BLaER1 treated with 17β-estradiol and CSF1 and Interleukin-3, amounts not matched to agents 10 nM and 100 nM (cell line): ENCODE data around the gene MGAT5.

ENCODE experiments used
- H3K27ac ChIP-seq, 11 experiments: shearing (Covaris generic); formaldehyde crosslinking; 2 replicates each; pipeline ENCODE4 v1.8.1; 2022
- H3K27me3 ChIP-seq, 11 experiments: shearing (Covaris generic); formaldehyde crosslinking; 2 replicates each; pipeline ENCODE4 v1.8.1; 2022
- H3K36me3 ChIP-seq, 11 experiments: shearing (Covaris generic); formaldehyde crosslinking; 2 replicates each; pipeline ENCODE4 v1.8.1; 2022
- H3K4me1 ChIP-seq, 10 experiments: shearing (Covaris generic); formaldehyde crosslinking; 2 replicates each; pipeline ENCODE4 v1.8.1; 2022
- H3K4me2 ChIP-seq, 11 experiments: shearing (Covaris generic); formaldehyde crosslinking; 2 replicates each; pipeline ENCODE4 v1.8.1; 2022
- H3K4me3 ChIP-seq, 10 experiments: shearing (Covaris generic); formaldehyde crosslinking; 2 replicates each; pipeline ENCODE4 v1.8.1; 2022
- H3K9ac ChIP-seq, 11 experiments: shearing (Covaris generic); formaldehyde crosslinking; 2 replicates each; pipeline ENCODE4 v1.8.1; 2022
- H3K9me3 ChIP-seq, 11 experiments: shearing (Covaris generic); formaldehyde crosslinking; replicated peaks in 1 of 11; 2 replicates each; pipeline ENCODE4 v1.8.1; 2022
- H4K20me1 ChIP-seq, 11 experiments: shearing (Covaris generic); formaldehyde crosslinking; 2 replicates each; pipeline ENCODE4 v1.8.1; 2022
- Cebpa-rat ChIP-seq, 11 experiments: shearing (Covaris generic); IDR thresholded peaks; 2 replicates each; pipeline ENCODE4 v1.8.1; 2022

MGAT5 gene

GRCh38 chr2:134411828-134412638 lies 158.2 kb downstream of the MGAT5 start:
- H3K27me3 ChIP-seq, result no peaks in the 10 kb centered on the region
- H3K4me2 ChIP-seq, result peak overlapping the region; percentile 81 to 95 (median 91)
- peaks cover 29 to 58% (median 50%) of the 10 kb centered on the region in 11 experiments; a peak in 21 of 22 replicates for H3K36me3 ChIP-seq
- H4K20me1 ChIP-seq, result peaks cover 0 to 70% (median 0%) of the 10 kb centered on the region in 11 experiments; a peak in 7 of 22 replicates
- peak overlapping the region in 9 of 11 experiments; percentile 36 to 86 (median 73); a peak in 18 of 22 replicates for H3K27ac ChIP-seq
- TF ChIP-seq Cebpa-rat (IDR thresholded peaks at IDR 0.05), result no peak
- H3K9ac ChIP-seq, result peak overlapping the region; percentile 20 to 77 (median 59); a peak in 19 of 22 replicates
- H3K4me1 ChIP-seq, result peaks cover 52 to 82% (median 72%) of the 10 kb centered on the region in 10 experiments
- H3K9me3 ChIP-seq, result no peaks in the 10 kb centered on the region
- H3K4me3 ChIP-seq, result peak overlapping the region in 5 of 10 experiments; percentile 23 to 43 (median 30); a peak in 7 of 20 replicates

GRCh38 chr2:134412639-134412999 lies 158.7 kb downstream of the MGAT5 start:
- Histone ChIP-seq H4K20me1 (peaks cover 0 to 64% (median 0%) of the 10 kb centered on the region in 11 experiments; a peak in 7 of 22 replicates), H3K4me3 (peak overlapping the region in 2 of 10 experiments; percentile 10 to 14; a peak in 1 of 20 replicates), H3K4me2 (peak overlapping the region in 10 of 11 experiments; percentile 81 to 95 (median 91); a peak in 19 of 22 replicates), H3K9ac (peak overlapping the region in 9 of 11 experiments; percentile 6 to 77 (median 65); a peak in 14 of 22 replicates), H3K4me1 (peaks cover 48 to 77% (median 66%) of the 10 kb centered on the region in 10 experiments), H3K27ac (peak overlapping the region in 8 of 11 experiments; percentile 25 to 86 (median 76); a peak in 16 of 22 replicates), H3K9me3 (no peaks in the 10 kb centered on the region), H3K36me3 (peaks cover 34 to 58% (median 50%) of the 10 kb centered on the region in 11 experiments; a peak in 21 of 22 replicates), H3K27me3 (no peaks in the 10 kb centered on the region)
- no peak for TF ChIP-seq Cebpa-rat (IDR thresholded peaks at IDR 0.05)

DNA sequence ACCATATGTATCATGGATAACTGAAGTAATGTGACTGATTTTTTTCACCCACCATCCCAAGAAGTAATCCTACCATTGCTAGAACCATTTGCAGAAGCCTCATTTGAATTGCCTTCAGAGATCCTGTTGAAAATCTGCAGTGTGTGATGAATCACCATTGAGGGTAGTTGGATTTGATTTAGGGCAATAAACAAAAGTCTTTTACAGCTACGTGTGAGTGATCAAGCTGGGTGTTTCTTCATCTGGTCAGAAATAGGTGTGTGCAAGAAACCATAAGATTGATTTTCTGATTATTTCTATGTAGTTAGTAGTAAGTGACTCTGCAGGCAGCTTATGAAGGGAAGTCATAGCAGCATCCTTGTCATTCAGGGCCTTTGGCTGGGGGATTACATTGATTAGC lies 159.6 kb downstream of the MGAT5 start:
- peak overlapping the region in 4 of 11 experiments; percentile 2 to 77 (median 72); a peak in 3 of 22 replicates for H3K9ac ChIP-seq
- H3K36me3 ChIP-seq, result peaks cover 38 to 64% (median 55%) of the 10 kb centered on the region in 11 experiments
- no peaks in the 10 kb centered on the region for H3K9me3 ChIP-seq
- H3K4me1 ChIP-seq, result peaks cover 40 to 68% (median 58%) of the 10 kb centered on the region in 10 experiments
- no peak overlapping the region for H3K4me3 ChIP-seq
- TF ChIP-seq Cebpa-rat (IDR thresholded peaks at IDR 0.05), result no peak
- H3K27ac ChIP-seq, result peak overlapping the region in 4 of 11 experiments; percentile 80 to 86 (median 84); a peak in 6 of 22 replicates
- H3K27me3 ChIP-seq, result no peaks in the 10 kb centered on the region
- H3K4me2 ChIP-seq, result peak overlapping the region in 7 of 11 experiments; percentile 85 to 95 (median 92); a peak in 13 of 22 replicates
- H4K20me1 ChIP-seq, result peaks cover 0 to 59% (median 0%) of the 10 kb centered on the region in 11 experiments; a peak in 5 of 22 replicates

- H3K4me1 ChIP-seq, result peaks cover 35 to 64% (median 53%) of the 10 kb centered on the region in 10 experiments
- H3K4me2 ChIP-seq, result peak overlapping the region in 5 of 11 experiments; percentile 85 to 95 (median 92); a peak in 7 of 22 replicates
- 0 out of 22 replicates have a peak overlapping the region, but pooled peaks of 1 of the 11 experiments have one; percentile 86 for H3K27ac ChIP-seq
- peaks cover 43 to 69% (median 60%) of the 10 kb centered on the region in 11 experiments for H3K36me3 ChIP-seq
- H3K9me3 ChIP-seq, result no peaks in the 10 kb centered on the region
- H3K9ac ChIP-seq, result peak overlapping the region in 1 of 11 experiments; percentile 75; a peak in 1 of 22 replicates
- TF ChIP-seq Cebpa-rat (IDR thresholded peaks at IDR 0.05), result no peak
- no peak overlapping the region for H3K4me3 ChIP-seq
- peaks cover 0 to 57% (median 0%) of the 10 kb centered on the region in 11 experiments; a peak in 5 of 22 replicates for H4K20me1 ChIP-seq
- no peaks in the 10 kb centered on the region for H3K27me3 ChIP-seq
These were observed 160.0 kb downstream of the MGAT5 start for GRCh38 chr2:134413912-134414311.

GRCh38 chr2:134416018-134416417 lies 162.1 kb downstream of the MGAT5 start:
- H3K4me3 ChIP-seq, result no peak overlapping the region
- TF ChIP-seq Cebpa-rat (IDR thresholded peaks at IDR 0.05), result no peak
- no peak overlapping the region for H3K9ac ChIP-seq

GRCh38 chr2:134416637-134417036 lies 162.8 kb downstream of the MGAT5 start:
- peaks cover 8 to 51% (median 26%) of the 10 kb centered on the region in 10 experiments for H3K4me1 ChIP-seq
- no peaks in the 10 kb centered on the region for H3K9me3 ChIP-seq
- no peak for TF ChIP-seq Cebpa-rat (IDR thresholded peaks at IDR 0.05)
- no peaks in the 10 kb centered on the region for H3K27me3 ChIP-seq
- H3K36me3 ChIP-seq, result peaks cover 49 to 92% (median 85%) of the 10 kb centered on the region in 11 experiments
- no peak overlapping the region for H3K9ac ChIP-seq
- H3K4me3 ChIP-seq, result no peak overlapping the region
- H3K4me2 ChIP-seq, result no peak overlapping the region
- no peak overlapping the region for H3K27ac ChIP-seq
- H4K20me1 ChIP-seq, result peaks cover 0 to 31% (median 0%) of the 10 kb centered on the region in 11 experiments; a peak in 5 of 22 replicates

More at GRCh38 chr2:134416018-134416417, 162.1 kb downstream of the MGAT5 start:
- peaks cover 0 to 36% (median 0%) of the 10 kb centered on the region in 11 experiments; a peak in 5 of 22 replicates for H4K20me1 ChIP-seq
- H3K4me2 ChIP-seq, result no peak overlapping the region
- no peak overlapping the region for H3K27ac ChIP-seq
- H3K4me1 ChIP-seq, result peaks cover 14 to 57% (median 32%) of the 10 kb centered on the region in 10 experiments
- H3K9me3 ChIP-seq, result no peaks in the 10 kb centered on the region
- H3K27me3 ChIP-seq, result no peaks in the 10 kb centered on the region
- peaks cover 46 to 86% (median 78%) of the 10 kb centered on the region in 11 experiments for H3K36me3 ChIP-seq

- Histone ChIP-seq H3K9ac (no peak overlapping the region), H4K20me1 (peaks cover 0 to 21% (median 0%) of the 10 kb centered on the region in 11 experiments; a peak in 3 of 22 replicates), H3K27ac (no peak overlapping the region), H3K36me3 (peaks cover 59 to 100% (median 97%) of the 10 kb centered on the region in 11 experiments), H3K4me1 (peaks cover 0 to 36% (median 11%) of the 10 kb centered on the region in 10 experiments; a peak in 14 of 20 replicates), H3K27me3 (no peaks in the 10 kb centered on the region), H3K4me2 (no peak overlapping the region), H3K9me3 (no peaks in the 10 kb centered on the region), H3K4me3 (no peak overlapping the region)
- no peak for TF ChIP-seq Cebpa-rat (IDR thresholded peaks at IDR 0.05)
These were observed 164.2 kb downstream of the MGAT5 start for GRCh38 chr2:134417968-134418582.

- H3K36me3 ChIP-seq, result peaks cover 60 to 100% (median 98%) of the 10 kb centered on the region in 11 experiments
- no peaks in the 10 kb centered on the region for H3K27me3 ChIP-seq
- no peak overlapping the region for H3K27ac ChIP-seq
These were observed 166.4 kb downstream of the MGAT5 start for GRCh38 chr2:134420259-134420658.

More at GRCh38 chr2:134420259-134420658, 166.4 kb downstream of the MGAT5 start:
- Histone ChIP-seq H3K9ac (no peak overlapping the region), H3K4me2 (no peak overlapping the region), H3K9me3 (no peaks in the 10 kb centered on the region), H4K20me1 (peaks cover 0 to 19% (median 0%) of the 10 kb centered on the region in 11 experiments; a peak in 3 of 22 replicates), H3K4me3 (no peak overlapping the region), H3K4me1 (peaks cover 0 to 15% (median 8%) of the 10 kb centered on the region in 10 experiments; a peak in 12 of 20 replicates)
- no peak for TF ChIP-seq Cebpa-rat (IDR thresholded peaks at IDR 0.05)
